Stimulated activated CD8-positive, alpha-beta memory T cell treated with anti-CD3 and anti-CD28 coated beads, Interleukin-4, amount 100 ng/mL, for 48 hours (primary cell): ENCODE measurements around the gene MCM3AP.

Source experiments
- DNase-seq: peaks from one replicate; pipeline ENCODE4 v3.0.0-alpha.2; 2020

Gene MCM3AP

DNA sequence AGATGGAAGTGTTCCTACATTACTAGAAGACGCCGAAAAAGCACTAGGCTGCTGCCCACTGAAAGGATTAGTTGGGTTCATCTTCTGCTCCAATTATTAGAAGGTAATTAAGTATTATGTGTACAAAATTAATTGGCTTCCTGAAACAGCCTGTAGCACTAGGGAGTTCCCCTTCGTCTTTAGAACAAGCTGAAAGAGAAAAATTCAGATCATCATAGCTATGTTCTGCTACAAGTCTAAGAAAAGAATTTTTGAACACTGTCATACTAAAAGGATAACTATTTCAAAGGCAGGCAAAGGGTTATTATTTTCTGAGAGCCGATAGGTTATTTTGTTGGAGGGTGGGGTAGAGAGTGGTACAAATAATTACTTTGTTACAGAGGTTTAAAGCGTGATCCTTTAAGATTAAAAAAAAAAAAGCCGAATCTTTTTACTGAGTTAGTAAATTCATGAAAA, at the start of gene MCM3AP:
TSS of gene MCM3AP (minus strand) at position 406 of the 456 bp plus-strand sequence. CDS start at position 81, 325 bp downstream.
- DNase-seq: no peak

DNA sequence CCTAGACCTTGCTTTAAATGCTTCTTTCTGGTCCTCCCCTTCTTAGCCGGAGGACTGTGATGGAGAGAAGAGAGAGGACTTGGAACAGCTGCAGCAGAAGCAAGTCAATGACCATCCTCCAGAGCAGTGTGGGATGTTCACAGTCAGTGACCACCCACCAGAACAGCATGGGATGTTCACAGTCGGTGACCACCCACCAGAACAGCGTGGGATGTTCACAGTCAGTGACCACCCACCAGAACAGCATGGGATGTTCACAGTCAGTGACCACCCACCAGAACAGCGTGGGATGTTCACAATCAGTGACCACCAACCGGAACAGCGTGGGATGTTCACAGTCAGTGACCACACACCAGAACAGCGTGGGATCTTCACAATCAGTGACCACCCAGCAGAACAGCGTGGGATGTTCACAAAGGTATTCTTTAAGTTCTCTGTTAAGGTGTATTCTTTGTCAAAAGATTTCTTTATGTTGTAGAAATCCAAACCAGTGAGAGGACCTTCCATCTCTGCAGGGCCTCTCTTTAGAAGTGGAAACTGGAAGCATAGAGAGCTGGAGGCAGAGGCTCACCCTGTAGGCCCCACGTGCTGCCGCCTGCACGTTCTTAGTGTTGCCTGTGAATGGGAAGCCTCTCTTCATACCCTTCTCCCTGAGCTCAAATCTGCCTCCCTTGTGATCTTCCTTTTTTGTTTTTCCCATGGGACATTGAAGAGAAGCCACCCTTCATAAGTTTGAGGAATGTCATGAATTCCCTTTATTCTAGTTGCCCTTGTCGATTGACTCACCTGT, 49.1 kb upstream of the MCM3AP start:
- no peak for DNase-seq

- DNase-seq: no peak
These were observed 44.4 kb upstream of the MCM3AP start for GRCh38 chr21:46329796-46330195.

GRCh38 chr21:46328151-46328550, 42.7 kb upstream of the MCM3AP start:
- no peak for DNase-seq

- DNase-seq: no peak
These were observed 42.3 kb upstream of the MCM3AP start for GRCh38 chr21:46327711-46328110.

GRCh38 chr21:46326110-46326703, 40.8 kb upstream of the MCM3AP start:
- no peak for DNase-seq

DNA sequence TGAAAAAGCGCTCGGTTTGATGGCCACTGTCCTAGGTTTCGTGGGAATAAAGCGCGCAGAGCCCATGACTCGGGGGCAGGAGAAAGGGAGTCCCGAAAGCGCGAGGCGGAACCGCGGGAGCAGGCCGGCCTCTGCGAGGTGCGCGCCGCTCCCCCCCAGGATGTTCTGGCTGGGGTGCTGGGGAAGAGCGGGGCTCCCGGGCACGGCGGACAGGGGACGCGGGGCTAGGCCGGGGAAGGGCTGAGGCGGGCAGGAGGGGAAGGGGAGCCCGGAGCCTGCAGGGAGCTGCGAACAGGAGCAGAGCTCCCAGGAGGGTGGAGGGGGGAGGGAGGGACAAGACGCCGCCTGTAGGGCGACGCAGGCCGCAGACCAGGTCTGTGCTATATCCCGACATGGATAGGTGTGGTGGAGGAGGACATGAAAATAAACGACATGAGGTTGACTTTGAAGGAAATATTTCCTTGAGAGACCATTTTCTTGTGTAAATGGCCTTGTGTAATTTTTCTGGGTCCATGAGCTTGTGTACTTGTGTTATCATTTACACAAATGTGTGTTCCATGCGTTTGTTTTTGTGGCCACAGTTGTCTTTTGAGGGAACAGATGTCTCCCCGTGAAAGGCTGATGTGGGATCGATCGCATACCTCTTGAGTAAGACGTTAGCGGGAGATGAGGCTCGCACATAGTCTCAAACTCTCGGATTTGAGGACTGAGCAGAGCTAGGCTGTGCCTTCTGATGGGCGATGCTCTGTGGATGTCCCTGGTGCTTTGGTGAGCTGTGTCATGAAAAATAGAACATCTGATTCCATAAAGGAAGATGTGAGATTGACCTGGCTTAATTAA, 39.9 kb upstream of the MCM3AP start:
- peak; percentile 50 for DNase-seq

- peak; percentile 90 for DNase-seq
These were observed 39.1 kb upstream of the MCM3AP start for GRCh38 chr21:46324390-46325072.

DNA sequence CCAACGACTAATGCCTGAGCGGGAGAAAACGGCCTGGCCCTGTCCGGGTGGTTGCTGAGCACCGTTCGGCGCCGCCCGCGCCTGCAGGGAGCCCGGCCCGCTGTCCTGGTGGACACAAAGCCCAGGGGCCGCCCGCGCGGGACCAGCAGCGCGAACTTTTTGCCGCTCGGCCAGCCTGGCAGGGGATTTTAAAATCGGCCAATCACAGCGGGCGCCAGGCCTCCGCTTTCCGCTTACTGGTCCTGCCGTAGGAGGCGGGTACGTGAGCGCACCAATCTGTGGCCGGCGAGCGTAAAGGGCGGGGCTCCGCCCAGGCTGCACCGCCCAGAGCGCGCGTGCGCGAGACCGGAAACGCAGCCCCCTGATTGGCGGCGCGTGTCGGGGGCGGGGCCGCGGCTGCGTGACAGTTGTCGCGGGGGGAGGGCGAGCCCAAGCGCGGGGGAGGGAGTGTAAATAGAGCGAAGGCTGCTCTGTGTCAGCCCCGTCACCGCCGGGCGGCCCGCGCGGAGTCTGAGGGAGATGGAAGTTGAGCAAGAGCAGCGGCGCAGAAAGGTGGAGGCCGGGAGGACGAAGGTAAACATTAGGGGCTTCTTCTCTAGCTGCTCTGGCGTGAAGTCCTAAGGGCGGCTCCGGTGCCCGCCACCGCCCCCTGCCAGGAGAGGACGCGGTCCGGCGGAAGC, 38.4 kb upstream of the MCM3AP start, which contains the start of the genes C21orf58 and PCNT:
TSS of gene C21orf58 (minus strand) at position 161 of the 680 bp plus-strand sequence. CDS start 1,132 bp downstream, outside the sequence.
TSS of gene PCNT (plus strand) at position 447 of the 680 bp plus-strand sequence. CDS start at position 520, 73 bp downstream.
- peak; percentile 97 for DNase-seq

GRCh38 chr21:46323227-46323709, 37.9 kb upstream of the MCM3AP start:
- DNase-seq: no peak

DNA sequence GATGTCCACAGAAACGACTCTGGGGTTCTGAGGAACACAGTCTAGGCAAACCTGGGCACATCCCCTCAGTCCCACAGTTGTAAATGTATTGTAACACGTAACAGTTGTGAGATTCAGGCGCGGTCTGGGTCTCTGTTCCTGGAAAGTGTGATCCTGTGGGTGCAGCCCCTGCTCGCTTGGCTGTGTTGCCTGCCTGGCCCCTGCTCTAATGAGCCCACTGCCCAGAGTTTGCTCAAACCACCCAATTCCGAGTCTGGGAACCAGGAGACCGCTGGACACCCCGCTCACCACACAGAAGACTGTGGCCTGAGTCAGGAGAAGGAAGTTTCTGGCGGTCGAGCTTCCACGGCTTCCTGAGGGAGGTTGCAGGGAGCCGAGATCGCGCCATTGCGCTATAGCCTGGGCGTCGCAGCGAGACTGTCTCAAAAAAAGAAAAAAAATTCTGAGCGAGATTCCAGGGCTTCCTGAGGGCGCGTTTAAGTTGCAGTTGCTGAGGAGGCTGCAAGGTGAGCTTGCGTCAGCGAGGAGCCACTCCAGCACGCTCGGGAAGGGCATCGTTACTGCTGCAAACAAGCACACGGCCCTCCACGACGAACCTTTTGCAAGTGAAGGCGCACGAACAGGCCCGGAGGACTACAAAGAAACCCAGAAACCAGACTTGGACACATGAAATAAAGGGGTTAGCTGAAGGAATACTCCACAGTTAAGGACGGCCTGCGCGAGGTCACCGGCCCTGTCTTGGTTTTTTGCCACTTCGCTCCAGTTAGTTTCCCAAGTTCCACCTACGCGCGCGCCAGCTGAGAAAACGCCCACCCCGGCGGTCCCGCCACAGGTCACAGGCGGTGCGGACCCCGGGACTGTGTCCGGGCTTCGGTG, 37.2 kb upstream of the MCM3AP start:
- peak; percentile 59 for DNase-seq

GRCh38 chr21:46320331-46320801, 35.0 kb upstream of the MCM3AP start:
- no peak for DNase-seq

- no peak for DNase-seq
These were observed 33.8 kb upstream of the MCM3AP start for GRCh38 chr21:46319186-46319585.

DNA sequence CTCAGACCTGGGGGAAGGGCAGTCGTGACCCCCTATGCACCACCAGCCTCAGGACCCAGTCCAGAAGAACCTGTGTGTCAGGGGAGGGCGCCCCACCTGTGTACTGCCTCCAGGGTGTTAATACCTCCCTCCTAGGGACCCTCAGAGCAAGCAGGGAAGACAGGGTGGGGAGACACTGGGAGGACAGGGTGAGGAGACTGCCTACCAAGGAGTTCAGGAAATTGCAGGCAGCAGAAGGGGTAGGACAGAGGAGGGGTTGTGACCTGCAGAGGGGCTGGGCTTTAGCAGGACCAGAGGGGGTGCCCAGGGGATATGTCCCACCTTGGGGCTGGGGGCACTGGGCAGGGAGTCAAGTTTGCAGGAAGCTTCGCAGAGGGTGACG, 33.0 kb upstream of the MCM3AP start:
- DNase-seq: no peak

DNA sequence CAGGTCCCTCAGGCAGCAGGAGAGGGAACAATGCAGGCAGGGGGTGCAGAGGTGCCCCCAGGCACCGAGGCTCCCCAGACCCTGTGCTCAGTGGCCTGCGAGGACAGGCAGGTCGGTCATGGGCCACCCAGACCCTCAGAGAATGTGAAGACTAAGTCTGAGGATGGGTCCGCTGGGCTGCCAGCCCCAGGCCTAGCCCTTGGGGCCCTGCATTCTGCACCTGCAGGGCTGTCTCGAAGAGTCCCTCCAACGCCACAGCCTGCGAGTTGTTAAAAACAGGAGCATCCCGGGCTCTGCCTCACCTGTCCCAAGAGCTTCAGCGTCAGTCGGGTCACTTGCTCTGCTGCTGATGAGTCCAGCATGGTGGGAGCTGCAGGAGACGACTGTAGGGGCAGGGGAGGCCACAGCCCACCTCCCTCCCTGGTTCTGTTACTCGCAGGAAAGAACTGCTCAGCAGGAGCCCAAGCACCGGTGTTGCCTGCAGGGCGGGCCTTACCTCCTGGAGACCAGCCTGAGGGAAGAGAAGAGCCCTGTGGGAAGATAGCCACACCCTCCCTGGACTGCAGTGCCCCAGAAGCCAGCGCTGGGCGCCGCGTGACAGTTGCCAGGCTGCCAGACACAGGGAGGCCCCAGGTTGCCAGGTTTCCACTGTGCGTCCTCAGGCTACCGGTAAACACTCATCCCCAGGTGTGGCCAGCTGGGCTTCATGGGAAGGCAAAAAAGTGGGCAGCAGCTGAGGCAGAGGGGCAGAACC, 32.5 kb upstream of the MCM3AP start:
- no peak for DNase-seq

DNA sequence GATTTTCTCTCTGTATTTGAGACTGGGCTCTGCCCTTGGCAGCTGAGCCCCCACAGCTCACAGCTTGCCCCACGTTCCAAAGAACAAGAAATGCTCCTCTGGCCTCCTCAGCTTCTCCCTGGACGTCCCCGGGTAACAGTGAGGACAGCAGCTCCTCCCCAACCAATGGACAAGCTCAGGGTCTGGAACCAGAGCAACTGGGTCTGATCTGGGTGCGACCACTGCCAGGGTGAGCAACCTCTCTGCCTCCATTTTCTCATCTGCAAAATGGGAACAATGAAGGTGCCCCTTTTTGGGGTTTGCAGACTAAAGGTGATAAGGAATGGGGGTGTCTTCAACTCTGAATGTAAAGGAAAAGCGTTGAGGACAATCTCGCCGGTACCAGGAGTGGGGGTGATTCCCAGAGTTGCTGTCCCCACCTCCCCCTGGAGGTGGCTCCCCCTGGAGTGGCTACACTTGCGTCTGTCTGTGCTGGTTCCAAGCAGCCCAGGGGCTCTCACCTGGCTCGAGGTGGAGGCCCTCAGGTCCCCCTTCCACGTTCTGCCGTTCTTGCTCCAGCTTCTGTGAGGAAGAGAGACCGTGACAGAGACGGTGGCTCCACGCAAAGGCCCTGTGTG, 31.4 kb upstream of the MCM3AP start:
- no peak for DNase-seq

DNA sequence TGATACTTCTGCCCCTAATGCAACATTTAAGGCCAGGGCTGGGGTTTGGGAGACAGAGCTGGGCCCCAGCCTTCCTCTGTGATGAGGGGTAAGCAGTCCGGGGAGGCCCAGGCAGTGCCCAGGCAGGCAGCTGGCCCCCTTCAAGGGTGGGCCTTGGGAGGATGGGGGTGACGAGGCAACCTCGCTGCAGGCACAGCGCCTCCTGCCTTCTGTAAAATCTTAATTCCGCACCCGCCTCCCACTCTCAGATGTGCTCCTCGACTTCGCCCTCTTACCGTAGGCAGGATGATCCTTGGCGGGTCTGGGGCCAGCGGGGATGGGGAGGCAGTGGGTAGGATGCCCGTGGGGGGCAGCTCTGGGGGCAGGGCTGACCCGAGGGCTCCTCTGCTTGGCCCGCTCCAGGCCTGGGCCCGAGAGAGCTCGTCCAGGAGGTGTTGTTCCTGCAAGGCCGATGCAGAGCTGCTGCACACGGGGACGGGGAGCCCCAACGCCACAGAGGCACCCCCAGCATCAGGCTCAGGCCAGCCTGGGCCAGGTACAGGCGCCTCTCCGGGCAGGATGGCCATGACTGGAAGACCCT, 29.1 kb upstream of the MCM3AP start:
- DNase-seq: no peak

GRCh38 chr21:46312949-46313348, 27.5 kb upstream of the MCM3AP start:
- DNase-seq: no peak

GRCh38 chr21:46311568-46311967, 26.2 kb upstream of the MCM3AP start:
- no peak for DNase-seq
